Bone marrow (tissue), 2 donors: ENCODE results near the gene KLHL30.

Source experiments
- DNase-seq, 2 donors: peaks; one replicate each; lab custom pipeline; 2025; lab: John Stamatoyannopoulos, UW

KLHL30 gene

DNA sequence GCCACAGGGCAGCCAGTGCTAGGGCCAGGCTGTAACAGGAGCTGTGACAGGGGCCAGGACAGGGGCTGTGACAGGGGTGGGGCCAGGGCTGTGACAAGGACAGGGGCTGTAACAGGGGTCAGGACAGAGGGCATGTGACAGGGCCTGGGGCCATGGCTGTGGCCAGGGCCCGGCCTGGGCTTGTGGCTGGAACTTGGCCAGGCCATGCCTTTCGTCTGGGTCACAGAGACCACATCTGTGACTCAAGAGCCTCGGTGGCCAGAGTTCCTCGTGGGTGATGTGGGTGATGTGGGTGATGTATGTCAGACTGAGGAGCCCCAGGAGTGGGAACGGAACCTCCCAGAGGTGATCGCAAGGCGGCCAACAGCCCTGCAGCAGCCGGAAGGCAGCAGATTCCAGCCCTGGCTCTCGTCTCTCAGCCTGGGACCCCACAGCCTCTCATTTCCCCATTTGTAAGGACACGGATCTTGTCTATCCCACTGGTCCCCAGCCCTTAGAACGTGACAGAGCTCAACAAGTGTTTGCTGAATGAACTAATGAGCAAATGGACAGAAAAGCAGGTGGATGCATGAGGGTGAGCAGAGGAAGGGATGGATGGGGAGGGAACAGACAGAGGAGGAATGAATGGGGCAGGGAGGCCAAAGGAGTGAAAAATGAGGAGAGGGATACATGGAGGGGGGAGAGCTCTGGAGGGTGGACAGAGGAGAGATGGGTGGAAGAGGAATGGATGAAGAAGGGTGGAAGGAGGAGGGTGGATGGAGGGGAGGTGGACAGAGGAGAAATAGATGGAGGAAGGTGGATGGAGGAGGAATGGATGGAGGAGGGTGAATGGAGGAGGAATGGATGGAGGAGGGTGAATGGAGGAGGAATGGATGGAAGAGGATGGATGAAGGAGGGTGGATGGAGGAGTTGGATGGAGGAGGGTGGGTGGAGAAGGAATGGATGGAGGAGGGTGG lies 21.0 kb upstream of the KLHL30 start:
- no peak for DNase-seq

DNA sequence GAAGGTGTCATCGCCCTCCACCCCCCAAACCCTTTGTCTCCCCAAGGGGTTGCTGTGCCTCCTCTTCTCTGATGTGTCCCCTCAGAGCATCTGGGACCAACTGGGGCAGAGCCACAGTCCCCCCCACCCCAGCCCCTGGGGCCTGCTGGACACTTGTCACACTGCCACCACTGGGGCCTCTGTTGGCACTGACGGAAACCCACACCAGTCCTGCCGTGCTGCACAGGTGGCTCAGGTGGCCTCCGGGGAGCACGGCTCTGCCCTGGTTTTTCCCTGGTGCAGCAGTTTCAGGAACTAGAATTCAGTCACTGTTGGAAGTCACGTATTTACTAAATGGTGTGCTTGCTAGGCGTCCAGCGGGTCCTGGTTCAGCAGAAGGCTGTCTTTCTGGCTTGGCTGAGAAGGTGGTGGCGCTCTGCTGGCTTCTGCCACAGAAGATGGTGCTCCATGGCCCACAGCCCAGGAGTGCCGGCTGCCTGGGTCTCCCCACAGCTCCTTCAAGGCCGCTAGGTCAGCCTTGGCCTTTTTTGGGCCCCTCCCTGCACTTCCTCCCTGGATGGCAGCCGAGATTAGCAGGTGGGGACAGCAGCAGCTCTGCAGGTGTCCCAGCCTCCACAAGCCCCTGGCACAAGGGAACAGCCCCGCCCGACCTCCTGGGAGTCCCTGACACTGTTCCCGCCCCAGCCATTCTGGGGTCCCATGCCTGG lies 18.6 kb upstream of the KLHL30 start:
- no peak for DNase-seq

DNA sequence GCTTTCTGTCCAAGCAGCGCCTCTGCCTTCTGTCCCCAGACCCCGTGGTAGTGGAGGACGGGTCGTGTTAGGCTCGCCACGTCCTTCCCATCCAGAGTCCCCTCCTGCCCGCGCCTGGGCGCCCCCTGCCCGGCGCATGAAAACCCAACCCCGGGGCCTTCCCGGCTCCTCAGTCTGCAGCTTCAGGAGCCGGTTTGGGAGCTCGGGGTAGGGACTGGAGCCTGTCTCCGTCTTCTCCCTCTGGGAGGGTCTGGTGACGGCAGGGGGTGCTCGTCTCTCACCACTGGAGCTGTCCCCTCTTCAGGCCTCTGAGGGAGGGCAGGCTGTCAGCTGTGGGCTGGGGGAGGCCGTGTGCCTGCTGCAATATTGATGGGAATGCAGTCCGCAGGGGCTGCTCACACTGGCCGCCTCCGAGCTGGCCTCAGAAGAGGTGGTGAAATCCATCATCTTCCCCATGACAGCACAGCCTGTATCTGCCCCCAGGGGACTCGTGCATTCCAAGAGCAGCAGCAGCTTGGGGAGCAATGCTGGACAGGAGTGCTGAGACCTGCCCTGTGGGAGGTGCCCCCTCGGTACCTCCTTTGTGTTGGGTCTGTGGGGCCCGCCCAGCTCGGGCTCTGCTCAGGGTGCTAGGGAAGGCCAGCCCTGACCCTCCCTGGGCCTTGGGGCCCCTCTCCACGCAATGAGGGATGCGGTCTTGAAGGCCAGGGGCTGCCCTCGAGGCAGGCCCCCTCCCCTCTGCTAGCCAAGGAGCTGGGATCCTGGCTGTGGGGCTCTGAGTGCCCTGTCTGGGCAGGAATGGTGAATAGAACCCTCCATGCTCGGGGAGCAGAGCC lies 17.8 kb upstream of the KLHL30 start:
- DNase-seq: no peak

DNA sequence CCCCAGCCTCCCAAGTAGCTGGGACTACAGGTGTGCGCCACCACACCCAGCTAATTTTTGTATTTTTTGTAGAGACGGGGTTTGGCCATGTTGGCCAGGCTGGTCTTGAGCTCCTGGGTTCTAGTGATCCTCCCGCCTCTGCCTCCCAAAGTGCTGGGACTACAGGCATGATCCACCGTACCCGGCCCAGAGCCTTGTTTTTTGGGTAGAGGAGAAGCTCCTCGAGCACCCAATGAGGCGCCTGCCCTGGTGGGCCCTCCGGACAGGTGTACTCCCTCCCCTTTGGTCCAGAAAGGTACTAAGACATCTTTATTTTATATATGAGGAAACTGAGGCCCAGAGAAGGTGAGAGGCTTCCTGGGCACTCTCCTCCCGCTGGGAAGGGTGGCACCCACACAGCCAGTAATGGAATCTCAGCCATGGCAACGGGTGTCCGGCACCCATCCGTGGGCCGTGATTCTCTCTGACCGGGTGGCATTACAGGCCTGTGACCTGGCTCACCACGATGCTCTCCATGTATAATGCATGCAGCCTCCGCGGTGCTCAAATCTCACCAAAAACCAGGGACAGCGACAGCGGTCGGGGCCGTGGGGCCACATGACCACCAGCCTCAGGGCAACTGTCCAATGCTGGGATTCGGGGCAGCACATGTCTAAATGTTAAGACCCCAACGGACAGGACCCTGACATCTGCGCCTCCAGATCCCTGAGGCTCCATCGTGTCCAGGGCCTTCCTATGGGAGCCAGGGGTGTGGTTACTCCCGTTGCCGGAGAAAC lies 16.8 kb upstream of the KLHL30 start:
- DNase-seq: no peak

DNA sequence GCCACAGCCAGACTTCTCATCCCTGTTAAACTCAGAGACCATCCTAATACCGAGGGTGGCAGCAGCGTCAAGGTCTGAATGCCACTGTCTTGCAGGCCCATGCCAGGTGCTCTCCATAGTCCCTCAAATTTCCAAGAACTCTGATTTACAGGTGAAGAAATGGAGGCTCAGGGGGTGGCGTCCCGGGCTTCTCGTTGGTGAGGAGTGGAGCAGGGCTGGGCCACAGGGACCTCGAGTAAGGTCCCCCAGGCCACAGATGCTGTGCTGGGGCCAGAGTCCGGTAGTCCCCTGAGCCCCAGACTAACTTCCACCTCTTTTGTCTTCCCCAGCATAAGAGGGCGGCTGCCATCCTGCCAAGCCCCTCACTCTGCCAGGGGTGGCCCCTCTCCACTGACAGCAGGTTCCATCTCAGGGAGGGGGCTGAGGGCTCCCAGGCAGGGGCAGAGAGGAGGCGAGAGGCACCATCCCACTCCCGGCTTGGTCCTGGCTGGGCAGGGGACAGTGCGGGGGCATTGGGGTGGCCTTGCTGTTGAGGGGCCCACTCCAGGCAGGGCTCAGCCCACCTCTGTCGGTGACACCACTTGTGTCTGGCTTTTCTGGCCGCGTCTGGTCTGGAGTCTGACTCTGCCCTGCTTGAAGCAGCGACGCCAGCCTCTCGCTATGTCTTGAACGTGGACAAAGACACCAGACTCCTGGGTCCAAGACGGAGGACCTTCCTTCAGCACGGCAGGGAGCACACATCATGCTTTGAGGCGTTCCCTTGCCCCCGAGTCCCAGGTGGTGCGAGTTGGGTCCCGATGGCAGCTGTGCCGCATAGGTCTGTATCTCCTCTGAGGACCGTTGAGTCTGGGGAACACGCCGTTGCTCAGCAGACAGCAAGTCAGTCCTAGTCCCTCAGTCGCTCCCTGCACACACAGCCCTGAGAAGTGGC lies 15.9 kb upstream of the KLHL30 start:
- no peak for DNase-seq

DNA sequence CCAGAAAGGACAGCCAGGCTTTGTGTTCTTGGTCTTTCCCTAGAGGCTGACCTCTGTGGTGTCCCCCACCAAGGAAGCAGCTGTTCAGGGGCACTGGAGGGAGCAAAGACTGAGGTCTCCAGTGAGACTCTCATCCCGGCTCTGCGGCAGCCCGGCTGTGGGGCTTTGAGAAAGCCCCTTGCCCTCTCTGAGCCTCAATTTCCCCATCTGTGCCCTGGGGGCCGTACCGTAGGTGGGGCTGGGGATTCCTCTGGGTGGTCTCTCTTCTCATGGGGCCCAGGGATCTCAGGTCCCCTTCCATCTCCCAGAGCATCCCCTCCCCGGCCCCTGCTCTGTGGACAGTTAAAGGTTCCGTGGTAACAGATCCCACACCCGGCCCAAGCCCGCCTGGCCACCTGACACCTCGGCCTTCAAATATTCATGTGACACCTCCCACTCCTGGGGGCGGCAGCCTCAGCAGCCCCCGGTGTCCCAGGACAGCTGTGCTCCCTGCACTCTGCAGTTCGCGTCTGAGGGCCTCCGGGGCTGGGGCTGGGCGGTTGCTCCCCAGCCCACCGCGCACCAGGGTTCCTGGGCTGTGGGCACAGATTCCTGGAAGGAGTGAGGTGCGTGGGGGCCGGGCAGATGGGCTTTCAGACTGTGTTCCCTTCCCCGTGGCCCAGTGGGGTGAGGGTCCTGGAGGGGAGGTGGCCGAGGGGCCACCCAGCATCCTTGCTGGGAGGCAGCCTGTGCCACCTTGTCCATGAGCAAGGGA lies 15.1 kb upstream of the KLHL30 start:
- DNase-seq: no peak

DNA sequence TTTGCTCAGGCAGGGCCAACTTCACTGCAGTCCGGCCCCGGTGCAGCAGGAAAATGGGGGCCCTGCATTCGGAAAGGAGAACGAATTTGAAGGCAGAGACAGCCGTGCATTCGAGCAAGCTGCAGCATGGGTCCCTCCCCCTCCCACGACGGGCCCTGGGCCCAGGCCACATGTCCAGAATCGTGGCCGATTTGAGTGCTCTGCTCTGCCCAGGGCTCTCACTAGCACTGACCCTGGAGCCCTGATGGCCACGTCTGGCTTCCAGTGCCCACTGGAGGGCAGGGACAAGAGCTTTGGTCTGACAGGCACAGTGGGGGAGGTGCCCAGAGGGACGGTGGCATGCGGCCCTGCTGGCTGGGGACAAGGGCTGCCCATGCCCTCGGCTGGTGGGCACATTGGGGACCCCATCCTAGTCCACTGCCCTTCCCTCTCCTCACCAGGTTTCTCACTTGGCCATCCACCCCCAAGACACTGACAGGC lies 14.4 kb upstream of the KLHL30 start:
- DNase-seq: no peak

DNA sequence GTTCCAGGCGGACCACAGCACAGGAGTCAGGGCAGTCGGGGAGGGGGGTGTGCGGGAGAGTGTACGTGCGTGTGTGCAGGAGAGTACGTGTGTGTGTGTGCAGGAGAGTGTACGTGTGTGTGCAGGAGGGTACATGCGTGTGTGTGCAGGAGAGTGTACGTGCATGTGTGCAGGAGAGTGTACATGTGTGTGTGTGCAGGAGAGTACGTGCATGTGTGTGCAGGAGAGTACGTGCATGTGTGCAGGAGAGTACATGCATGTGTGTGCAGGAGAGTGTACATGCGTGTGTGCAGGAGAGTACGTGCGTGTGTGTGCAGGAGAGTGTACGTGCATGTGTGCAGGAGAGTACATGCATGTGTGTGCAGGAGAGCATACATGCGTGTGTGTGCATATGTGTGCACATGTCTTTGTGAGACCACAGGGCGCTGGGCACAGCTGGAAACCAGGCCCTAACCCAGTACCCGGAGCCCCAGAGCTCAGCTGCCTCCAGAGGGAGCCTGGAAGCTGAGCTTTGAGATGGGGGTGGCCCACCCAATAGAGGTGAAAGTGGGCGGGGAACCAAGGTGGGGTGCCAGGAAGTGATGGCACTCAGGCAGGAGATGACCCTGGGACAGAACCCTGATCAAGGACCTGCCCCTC lies 13.9 kb upstream of the KLHL30 start:
- no peak for DNase-seq

DNA sequence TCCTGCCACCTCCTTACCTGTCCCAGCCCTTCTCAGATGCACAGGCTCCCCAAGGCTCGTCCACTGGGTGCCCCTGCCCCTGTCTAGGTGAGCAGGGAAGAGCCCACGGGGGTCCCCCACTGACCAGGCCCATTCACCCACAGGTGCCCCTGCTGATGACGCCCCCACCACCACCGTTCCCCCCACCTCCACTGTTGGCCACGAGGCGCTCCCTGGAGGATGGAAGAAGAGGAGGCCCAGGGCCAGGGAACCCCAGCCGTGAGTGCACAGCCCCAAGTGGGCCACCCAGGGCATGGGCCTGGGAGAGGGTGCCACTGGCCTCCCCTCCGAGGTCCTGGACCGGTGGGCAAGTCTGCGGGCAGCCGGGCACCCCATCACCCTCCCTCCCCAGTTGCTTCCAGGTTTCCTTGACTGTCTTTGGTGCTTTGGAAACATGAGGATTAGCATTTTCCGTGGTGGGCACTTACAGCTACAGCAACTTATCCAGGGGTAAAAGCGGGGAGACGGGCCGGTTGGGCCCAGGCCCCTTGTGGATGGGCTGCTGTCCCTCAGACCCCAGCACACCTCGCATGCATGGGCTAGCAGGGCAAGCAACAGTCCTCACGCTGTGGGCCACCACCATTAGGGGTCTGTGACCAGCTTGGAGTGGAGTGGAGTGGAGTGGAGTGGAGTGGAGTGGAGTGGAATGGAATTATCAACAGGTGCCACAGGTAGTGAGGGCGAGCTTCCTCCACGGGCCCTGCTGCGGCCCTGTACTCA lies 13.2 kb upstream of the KLHL30 start:
- no peak for DNase-seq

DNA sequence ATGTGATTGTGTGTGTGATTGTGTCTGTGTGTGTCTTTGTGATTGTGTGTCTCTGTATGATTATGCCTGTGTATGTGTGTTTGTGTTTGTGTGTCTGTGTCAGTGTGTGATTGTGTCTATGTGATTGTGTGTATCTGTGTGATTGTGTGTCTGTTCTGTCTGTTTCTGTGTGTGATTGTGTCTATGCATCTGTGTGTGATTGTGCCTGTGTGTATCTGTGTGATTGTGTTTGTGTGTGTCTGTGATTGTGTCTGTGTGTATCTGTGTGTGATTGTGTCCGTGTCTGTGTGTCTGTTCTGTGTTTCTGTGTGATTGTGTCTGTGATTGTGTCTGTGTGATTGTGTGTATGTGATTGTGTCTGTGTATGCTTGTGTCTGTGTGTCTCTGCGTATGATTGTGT lies 12.1 kb upstream of the KLHL30 start:
- no peak for DNase-seq

DNA sequence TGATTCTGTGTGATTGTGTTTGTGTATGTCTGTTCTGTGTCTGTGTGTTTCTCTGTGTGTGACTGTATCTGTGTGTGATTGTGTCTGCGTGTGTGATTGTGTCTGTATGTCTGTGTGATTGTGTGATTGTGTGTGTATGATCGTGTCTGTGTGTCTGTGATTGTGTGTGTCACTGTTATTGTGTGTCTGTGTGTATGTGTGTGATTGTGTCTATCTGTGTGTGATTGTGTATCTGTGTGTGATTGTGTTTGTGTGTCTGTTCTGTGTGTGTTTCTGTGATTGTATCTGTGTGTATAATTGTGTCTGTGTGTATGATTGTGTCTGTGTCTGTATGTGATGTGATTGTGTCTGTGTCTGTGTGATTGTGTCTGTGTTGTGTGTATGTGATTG lies 11.7 kb upstream of the KLHL30 start:
- DNase-seq: no peak

DNA sequence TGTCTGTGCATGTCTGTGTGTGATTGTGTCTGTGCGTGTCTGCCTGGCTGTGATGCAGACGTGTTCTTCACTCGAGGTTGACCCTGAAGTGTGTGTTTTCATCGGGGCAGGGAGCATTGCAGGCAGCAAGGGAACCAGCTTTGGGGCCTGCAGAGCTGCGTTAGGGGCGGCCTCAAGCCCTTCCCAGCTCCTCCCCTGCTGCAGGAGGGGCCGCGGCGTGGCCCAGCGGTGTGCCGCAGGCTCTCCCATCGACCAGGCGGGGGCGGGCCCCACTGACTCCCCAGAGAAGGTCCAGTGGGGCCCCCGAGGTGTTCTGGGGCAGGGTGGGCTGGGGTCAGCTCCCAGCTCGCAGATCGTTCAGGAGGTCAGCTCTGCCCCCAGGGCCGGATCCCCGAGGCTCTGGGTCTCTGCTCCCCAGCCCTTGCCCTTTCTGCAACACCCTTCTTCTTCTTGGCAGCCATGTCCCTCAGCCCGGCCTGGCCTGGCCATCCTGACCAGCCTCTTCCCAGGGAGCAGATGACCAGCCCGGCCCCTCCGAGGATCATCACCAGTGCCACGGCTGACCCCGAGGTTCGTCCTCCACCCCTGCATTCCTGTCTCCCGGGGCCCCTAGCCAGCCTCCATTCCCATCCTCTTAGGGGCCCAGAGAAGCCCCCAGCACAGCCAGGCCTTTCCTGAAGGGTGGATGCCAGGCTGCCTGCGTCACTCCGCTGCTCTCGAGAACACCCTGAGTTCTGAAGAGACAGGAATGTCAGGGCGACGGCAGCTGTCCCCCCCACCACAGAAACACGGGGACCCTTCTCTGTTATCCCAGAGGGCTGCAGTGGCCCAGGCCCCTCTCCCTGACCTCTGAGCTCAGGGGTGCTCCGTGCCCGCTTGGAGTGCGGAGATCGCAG lies 11.1 kb upstream of the KLHL30 start:
- DNase-seq: no peak

DNA sequence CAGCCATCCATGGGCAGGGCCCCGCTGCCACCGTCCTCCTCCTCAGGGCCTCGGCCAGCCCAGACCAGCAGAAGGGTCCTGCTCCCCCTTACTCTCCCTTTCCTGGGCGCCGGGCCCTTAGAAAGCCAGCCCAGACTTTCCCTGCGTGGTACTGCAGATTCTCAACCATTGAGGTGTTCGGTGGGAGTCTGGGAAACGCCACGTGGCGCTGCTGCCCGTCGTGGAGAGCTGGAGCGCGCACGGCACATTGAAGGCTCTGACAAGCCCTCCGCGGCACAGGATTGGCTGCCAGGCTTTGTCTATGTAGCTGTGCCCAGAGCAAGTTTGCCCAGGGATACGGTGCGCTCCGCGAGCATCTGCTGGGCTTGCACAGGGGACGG lies 10.4 kb upstream of the KLHL30 start:
- no peak for DNase-seq

DNA sequence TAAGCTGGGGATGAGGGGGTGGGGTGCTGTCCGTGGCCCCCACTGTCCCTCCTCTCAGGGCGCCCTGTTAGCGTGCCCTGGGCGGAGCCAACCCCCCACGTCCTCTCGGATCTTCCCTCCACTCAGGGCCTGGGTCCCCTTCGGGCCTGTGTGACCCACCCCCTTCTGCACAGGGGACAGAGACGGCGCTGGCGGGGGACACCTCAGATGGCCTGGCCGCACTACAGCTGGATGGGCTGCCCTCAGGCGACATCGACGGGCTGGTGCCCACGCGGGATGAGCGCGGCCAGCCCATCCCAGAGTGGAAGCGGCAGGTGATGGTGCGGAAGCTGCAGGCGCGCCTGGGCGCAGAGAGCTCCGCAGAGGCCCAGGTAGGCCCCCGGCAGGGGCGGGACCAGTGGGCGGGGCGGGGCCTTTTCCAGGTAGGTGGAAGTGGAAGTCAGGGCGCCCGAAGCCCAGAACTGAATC lies 9.9 kb upstream of the KLHL30 start:
- DNase-seq: no peak

DNA sequence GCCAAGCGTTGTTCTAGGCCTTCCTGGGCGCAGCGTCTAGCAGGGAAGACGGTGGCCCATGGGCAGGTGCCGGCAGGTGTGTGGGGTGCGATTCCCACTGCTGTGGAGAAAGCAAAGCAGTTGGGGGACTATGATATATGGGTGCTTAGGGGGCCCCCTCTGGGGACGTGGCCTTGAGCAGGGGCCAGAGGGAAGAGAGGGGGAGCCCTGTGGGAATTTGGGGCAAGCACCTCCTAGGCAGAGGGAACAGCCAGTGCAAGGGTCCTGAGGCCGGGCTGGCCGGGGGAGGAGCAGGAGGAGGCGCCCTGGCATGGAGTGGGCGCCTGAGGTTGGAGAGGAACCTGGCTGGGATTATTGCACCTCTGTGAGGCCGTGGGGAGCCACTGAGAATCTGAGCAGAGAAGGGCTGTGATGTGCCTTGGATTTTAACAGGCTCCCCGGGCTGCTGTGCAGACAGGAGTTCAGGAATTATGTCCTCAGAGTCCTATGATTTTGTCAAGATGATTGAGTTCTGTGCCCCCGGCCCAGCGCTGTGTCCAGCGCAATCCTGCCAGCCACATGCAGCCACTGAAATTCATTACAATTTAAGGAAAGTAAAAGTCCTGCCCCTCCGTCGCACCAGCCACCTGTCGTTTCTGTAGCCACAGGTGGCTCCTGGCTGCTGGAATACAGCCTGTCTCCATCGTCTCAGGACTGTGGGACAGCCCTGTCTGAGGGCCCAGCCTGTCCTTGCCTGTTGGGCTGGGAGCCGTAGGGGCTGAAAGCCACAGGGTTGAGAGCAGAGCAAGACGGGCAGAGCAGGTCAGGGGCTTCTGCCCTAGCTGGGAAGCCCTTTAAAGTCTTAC lies 9.1 kb upstream of the KLHL30 start:
- no peak for DNase-seq

DNA sequence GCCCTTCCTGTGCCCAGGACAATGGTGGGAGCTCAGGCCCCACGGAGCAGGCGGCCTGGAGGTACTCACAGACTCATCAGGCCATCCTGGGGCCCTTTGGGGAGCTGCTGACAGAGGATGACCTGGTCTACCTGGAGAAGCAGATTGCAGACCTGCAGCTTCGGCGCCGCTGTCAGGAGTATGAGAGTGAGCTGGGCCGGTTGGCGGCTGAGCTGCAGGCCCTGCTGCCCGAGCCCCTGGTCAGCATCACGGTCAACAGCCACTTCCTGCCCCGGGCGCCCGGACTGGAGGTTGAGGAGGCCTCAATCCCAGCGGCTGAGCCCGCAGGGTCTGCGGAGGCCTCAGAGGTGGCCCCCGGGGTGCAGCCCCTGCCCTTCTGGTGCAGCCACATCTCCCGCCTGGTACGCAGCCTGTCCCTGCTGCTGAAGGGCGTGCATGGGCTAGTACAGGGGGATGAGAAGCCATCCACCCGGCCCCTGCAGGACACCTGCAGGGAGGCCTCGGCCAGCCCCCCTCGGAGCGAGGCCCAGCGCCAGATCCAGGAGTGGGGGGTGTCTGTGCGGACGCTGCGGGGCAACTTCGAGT lies 8.3 kb upstream of the KLHL30 start:
- no peak for DNase-seq
